VCaP (cell line): ENCODE measurements around the gene PRKACB.

Source experiments
- H3K27ac ChIP-seq: fragments of 450-650 bp; 2 replicates; pipeline ENCODE4 v1.5.1; 2017
- TF ChIP-seq, protein P1 (sequence below): fragments of 450-650 bp; conservative IDR thresholded peaks from 2 replicates; pipeline ENCODE4 v1.5.1; 2017; ENCODE audit warnings: mild to moderate bottlenecking, moderate library complexity

The PRKACB gene

DNA sequence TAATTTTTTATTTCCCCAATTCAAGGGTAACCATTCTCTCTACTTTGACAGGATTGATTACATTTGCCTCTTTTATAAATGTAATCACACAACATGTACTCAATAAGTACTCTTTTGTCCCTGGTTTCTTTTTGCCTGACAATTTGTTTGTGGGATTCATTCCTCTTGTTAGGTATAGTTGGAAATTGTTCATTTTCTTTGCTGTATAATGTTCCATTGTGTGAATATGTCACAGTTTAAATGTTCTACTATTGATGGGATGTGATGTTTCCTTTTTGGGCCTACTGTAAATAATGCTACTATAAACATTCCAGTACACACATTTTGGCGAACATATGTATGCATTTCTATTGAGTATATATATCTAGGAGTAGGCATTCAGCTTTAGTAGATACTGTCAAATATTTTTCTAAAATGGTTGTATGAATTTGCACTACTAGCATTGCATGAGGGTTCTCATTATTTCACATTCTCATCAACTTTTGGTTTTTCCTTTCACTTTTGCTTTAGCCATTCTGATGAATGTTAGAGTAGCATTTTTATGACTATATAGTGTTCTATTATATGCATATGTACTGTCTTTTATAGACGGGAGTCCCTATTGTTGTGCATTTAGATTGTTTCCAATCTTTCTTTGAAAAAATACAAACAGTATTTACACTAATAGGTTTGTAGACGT lies 35.0 kb upstream of the PRKACB start:
- H3K27ac ChIP-seq = no peak overlapping the region
- TF ChIP-seq, protein P1, sequence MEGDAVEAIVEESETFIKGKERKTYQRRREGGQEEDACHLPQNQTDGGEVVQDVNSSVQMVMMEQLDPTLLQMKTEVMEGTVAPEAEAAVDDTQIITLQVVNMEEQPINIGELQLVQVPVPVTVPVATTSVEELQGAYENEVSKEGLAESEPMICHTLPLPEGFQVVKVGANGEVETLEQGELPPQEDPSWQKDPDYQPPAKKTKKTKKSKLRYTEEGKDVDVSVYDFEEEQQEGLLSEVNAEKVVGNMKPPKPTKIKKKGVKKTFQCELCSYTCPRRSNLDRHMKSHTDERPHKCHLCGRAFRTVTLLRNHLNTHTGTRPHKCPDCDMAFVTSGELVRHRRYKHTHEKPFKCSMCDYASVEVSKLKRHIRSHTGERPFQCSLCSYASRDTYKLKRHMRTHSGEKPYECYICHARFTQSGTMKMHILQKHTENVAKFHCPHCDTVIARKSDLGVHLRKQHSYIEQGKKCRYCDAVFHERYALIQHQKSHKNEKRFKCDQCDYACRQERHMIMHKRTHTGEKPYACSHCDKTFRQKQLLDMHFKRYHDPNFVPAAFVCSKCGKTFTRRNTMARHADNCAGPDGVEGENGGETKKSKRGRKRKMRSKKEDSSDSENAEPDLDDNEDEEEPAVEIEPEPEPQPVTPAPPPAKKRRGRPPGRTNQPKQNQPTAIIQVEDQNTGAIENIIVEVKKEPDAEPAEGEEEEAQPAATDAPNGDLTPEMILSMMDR = no peak

DNA sequence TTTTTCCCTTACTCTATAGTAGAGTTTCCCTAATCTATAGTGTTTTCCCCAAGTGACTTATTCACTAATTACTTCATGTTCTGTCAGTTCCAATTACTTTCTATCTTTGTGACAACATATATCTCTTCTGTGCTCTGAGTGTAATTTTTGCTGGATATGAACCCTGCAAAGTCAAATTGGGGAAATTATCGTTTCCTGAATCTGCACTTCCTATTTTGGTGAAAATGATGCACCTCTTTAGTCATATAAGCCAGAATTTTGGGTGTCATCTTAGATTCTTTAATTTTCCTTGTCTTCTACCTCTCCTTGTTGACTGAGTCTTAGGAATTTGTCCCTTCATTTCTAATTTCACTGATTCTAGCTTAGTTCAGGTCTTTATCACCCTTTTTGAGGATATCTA lies 33.4 kb upstream of the PRKACB start:
- TF ChIP-seq, protein P1 = no peak
- no peak overlapping the region for H3K27ac ChIP-seq

GRCh38 chr1:84116558-84116957 lies 27.5 kb upstream of the PRKACB start:
- no peak overlapping the region for H3K27ac ChIP-seq
- TF ChIP-seq, protein P1 = no peak

DNA sequence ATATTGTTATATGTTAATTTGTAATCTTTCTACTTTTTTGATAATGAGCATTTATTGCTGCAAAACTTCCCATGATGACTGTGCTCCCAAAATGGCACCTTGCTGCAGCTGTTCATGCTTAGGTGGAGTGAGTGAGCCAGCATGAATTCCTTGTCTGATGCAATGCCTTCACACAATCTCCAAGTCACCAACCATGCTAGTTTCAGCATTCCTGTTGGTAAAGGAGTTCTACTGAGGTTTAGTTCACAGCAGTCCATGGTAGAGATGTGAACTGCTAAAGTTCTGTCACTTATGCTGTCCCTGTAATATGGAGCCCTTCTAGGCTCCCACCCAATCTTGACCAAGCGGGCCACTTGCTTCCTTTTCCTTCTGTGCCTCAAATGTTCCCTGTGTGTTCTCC lies 26.2 kb upstream of the PRKACB start:
- H3K27ac ChIP-seq = no peak overlapping the region
- TF ChIP-seq, protein P1 = no peak

DNA sequence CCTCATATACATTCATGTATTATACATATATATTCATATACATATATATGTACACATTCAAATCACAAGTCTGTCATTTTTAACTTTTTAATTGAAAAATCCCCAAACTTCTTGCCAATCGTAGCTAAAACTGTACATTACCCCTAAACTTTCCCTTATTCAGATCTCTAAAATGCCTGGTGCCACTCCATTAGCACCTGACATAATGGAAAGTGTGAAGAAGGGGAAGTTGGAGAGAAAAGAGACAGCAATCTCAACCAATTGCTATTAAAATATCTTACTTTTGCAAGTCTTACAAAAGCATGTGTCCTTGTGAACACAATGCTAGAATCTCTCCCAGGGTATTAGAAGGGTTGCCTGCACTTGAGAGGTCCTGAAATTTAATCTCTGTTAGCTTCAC lies 22.7 kb upstream of the PRKACB start:
- H3K27ac ChIP-seq = no peak overlapping the region
- TF ChIP-seq, protein P1 = no peak

- no peak overlapping the region for H3K27ac ChIP-seq
- TF ChIP-seq, protein P1 = peak; percentile 84
These were observed 21.2 kb upstream of the PRKACB start for GRCh38 chr1:84122780-84123382.

- TF ChIP-seq, protein P1 = no peak
These were observed 10.6 kb upstream of the PRKACB start for GRCh38 chr1:84133479-84133878.

More at GRCh38 chr1:84133479-84133878, 10.6 kb upstream of the PRKACB start:
- H3K27ac ChIP-seq = no peak overlapping the region
